Transverse colon (tissue), 4 donors: ENCODE data around the gene CAGE1.
"Not testable (repeated sequence)": the region's sequence is repeated elsewhere in the genome, so short reads cannot be mapped to it uniquely, and the experiment has no call there.

Source experiments
- CTCF ChIP-seq, 5 experiments: fragments of 200-600 bp in 3 of 5; fragments of 450-650 bp in 2 of 5; sonication (generic) in 3 of 5; IDR thresholded peaks; 1 replicate in 2 of 5; 2 replicates in 3 of 5; pipeline ENCODE4 v1.5.1; 2016 to 2017; ENCODE audit warnings: antibody characterized with exemption in 5 of 5, inconsistent platforms in 3 of 5, mild to moderate bottlenecking in 2 of 5, moderate library complexity in 1 of 5
- POLR2A ChIP-seq: fragments of 450-650 bp; IDR thresholded peaks from one replicate; pipeline ENCODE4 v1.6.1; 2016; ENCODE audit warnings: antibody characterized with exemption, mild to moderate bottlenecking, moderate library complexity
- POLR2AphosphoS5 ChIP-seq, 3 donors: sonication (generic); formaldehyde crosslinking; IDR thresholded peaks; one replicate each; pipeline ENCODE4 v1.6.1; 2016; ENCODE audit warnings: antibody characterized with exemption in 3 of 3

- TF ChIP-seq CTCF (IDR thresholded peaks at IDR 0.05); POLR2A; POLR2AphosphoS5 (IDR thresholded peaks at IDR 0.05): not testable (repeated sequence)
These were observed 67.7 kb downstream of the CAGE1 start for GRCh38 chr6:7321866-7322265.
